ENCODE measurements around the gene RITA1. TPM values are rescaled to one million over a fixed set of nuclear protein-coding genes. Genes with fewer than 3 reads are reported as not detected.

Gene RITA1
- total and polyA plus RNA-seq, 2 of the 4 experiments (the other 2 are of a cell fraction): 14.2 to 14.7 TPM

DNA sequence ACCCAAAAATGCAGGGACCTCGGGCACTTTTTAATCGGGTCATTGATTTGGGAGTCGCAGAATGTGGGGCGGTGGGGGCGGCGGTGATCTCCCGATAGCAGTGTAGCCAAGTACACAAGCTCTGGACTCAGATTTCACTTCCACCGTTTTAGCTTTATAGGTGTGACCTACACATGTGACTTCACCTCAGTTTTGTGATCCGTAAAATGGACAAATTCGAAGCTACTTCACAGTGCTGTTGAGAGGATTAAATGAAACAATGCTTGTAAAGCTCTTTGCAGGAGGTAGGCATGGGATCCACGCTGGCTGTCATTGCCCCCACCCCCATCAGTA lies 478 bp downstream of the RITA1 start:
- H3K18ac ChIP-seq (ENCODE audit: low read depth, low read length): no peak overlapping the region
- peak overlapping the region; percentile 85 for H3K4me2 ChIP-seq (ENCODE audit: low read depth, low read length)
- H4K20me1 ChIP-seq (ENCODE audit: insufficient read depth, low read length): no peaks in the 10 kb centered on the region; the same call in 1 of the 2 replicates
- peak overlapping the region; percentile 96 for H2AFZ ChIP-seq (replicated peaks; ENCODE audit: low read length, poor library complexity)
- DNase-seq (peak; percentile 18), ATAC-seq (ENCODE audit: low read depth) (no peak)
- H3K4ac ChIP-seq (ENCODE audit: low read depth, low read length): peak overlapping the region; percentile 25; the same call in 1 of the 2 replicates
- BruUV-seq (replicated peaks): no TSS peak
- H2AK9ac ChIP-seq (replicated peaks; ENCODE audit: low read depth, low read length, poor library complexity): peak overlapping the region; percentile 87
- TF ChIP-seq, protein P1, sequence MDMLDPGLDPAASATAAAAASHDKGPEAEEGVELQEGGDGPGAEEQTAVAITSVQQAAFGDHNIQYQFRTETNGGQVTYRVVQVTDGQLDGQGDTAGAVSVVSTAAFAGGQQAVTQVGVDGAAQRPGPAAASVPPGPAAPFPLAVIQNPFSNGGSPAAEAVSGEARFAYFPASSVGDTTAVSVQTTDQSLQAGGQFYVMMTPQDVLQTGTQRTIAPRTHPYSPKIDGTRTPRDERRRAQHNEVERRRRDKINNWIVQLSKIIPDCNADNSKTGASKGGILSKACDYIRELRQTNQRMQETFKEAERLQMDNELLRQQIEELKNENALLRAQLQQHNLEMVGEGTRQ (IDR thresholded peaks at IDR 0.05; ENCODE audit: low read depth, low read length): no peak
- TF ChIP-seq MAZ (IDR thresholded peaks at IDR 0.05; ENCODE audit: borderline replicate concordance, low read depth, low read length) (no peak), RFX5 (IDR thresholded peaks at IDR 0.05; ENCODE audit: low read depth, low read length) (no peak), CEBPB (IDR thresholded peaks at IDR 0.05; ENCODE audit: low read depth, low read length) (no peak), SMC3 (IDR thresholded peaks at IDR 0.05; ENCODE audit: low read depth, low read length) (no peak), POLR2A (IDR thresholded peaks at IDR 0.05; ENCODE audit: low read depth, low read length) (no peak)
- CTCF ChIA-PET: no interaction called here
- H2BK15ac ChIP-seq (ENCODE audit: low read depth, low read length): no peak overlapping the region; the same call in 2 of the 3 replicates
- H3K27me3 ChIP-seq (ENCODE audit: control insufficient read depth, insufficient read depth, low read length): no peaks in the 10 kb centered on the region
- H3K14ac ChIP-seq (replicated peaks; ENCODE audit: low read depth, low read length): peak overlapping the region; percentile 60
- peak overlapping the region; percentile 67 for H3K4me3 ChIP-seq (ENCODE audit: insufficient read depth, low read depth, low read length)
- 4% methylated on average over 4 of the region's 11 CpGs; no CpG with 5 or more reads in 1 of the 2 experiments for WGBS, 2 experiments (ENCODE audit: extremely low coverage in 2 of 2, insufficient read length in 1 of 2)
- in situ Hi-C loops (cut with MboI; ENCODE audit: low sequenced_read_pairs) (loop anchor here (25.0 kb wide), 1 partner anchor 1226 kb away; the partner anchor contains the start of gene TBX5), dilution Hi-C loops (cut with HindIII; ENCODE audit: low sequenced_read_pairs, unreplicated experiment) (no loop called here), intact Hi-C loops (cut with micrococcal nuclease) (no loop called here)
- H3K79me1 ChIP-seq (ENCODE audit: low read depth in 1 of 2, low read length in 2 of 2): peaks cover 31 to 57% of the 10 kb centered on the region in 2 experiments
- peaks cover 5% of the 10 kb centered on the region for H3K36me3 ChIP-seq (ENCODE audit: control insufficient read depth, insufficient read depth, low read length)
- H3K9me1 ChIP-seq (ENCODE audit: insufficient read depth, low read length): no peaks in the 10 kb centered on the region
- H3K9me3 ChIP-seq (ENCODE audit: control insufficient read depth, insufficient read depth, low read length): no peaks in the 10 kb centered on the region
- H4K91ac ChIP-seq (ENCODE audit: insufficient read depth, low read depth, low read length): 0 out of 2 replicates have a peak overlapping the region, but pooled peaks have one; percentile 50
- POLR2A ChIA-PET (ENCODE audit: unreplicated experiment): no interaction called here
- peaks cover 5% of the 10 kb centered on the region; the same call in 1 of the 2 replicates for H3K4me1 ChIP-seq (ENCODE audit: control insufficient read depth, insufficient read depth, low read length)
- H2AK5ac ChIP-seq (ENCODE audit: low read depth, low read length): no peak overlapping the region
- peak overlapping the region; percentile 0; the same call in 1 of the 2 replicates for H4K5ac ChIP-seq (ENCODE audit: low read depth, low read length)
- H2BK20ac ChIP-seq (ENCODE audit: low read depth, low read length): no peak overlapping the region
- H3K56ac ChIP-seq (ENCODE audit: extremely low read depth, insufficient read depth, low read length): no peak overlapping the region
- peak overlapping the region; percentile 92 for H2BK5ac ChIP-seq (ENCODE audit: low read depth, low read length, poor library complexity, severe bottlenecking)
- no peak overlapping the region for H2BK120ac ChIP-seq (ENCODE audit: low read depth, low read length)
- H3K23ac ChIP-seq (ENCODE audit: low read depth, low read length): 0 out of 2 replicates have a peak overlapping the region, but pooled peaks have one; percentile 14
- peak overlapping the region; percentile 37 to 57; a peak in 2 of 4 replicates for H4K8ac ChIP-seq (ENCODE audit: low read depth in 2 of 2, low read length in 2 of 2)
- peak overlapping the region; percentile 88 for H3K9ac ChIP-seq (ENCODE audit: low read depth, low read length)
- peak overlapping the region; percentile 94 for H3K27ac ChIP-seq (ENCODE audit: insufficient read depth, low read length)

All from IMR-90 (cell line).